Right cardiac atrium (tissue), 5 donors: Measurements from ENCODE around the gene HS6ST3. TPM values are rescaled to one million over a fixed set of nuclear protein-coding genes. Genes with fewer than 3 reads are reported as not detected.

Source experiments
- ATAC-seq, 2 donors: fragments of 200-7000 bp; cut with Tn5 transposase; one replicate each; pipeline versions ENCODE4 v1.8.0 to v1.9.1; 2020; ENCODE audit warnings: moderate library complexity in 2 of 2, mild to moderate bottlenecking in 1 of 2
- DNase-seq, 3 donors: peaks; one replicate each; pipeline ENCODE4 v3.0.0-alpha.2; 2020
- H3K27ac ChIP-seq: one replicate; pipeline ENCODE4 v1.5.1; 2013; ENCODE audit warnings: mild to moderate bottlenecking, low read length, control low read depth, moderate library complexity
- H3K27me3 ChIP-seq: one replicate; pipeline ENCODE4 v1.6.1; 2013; ENCODE audit not compliant: control insufficient read depth, insufficient read depth
- H3K4me1 ChIP-seq: one replicate; pipeline ENCODE4 v1.6.1; 2013; ENCODE audit warnings: low read length; ENCODE audit not compliant: control insufficient read depth, insufficient read depth
- H3K4me3 ChIP-seq: one replicate; pipeline ENCODE4 v1.5.1; 2013; ENCODE audit warnings: low read length, control low read depth
- H3K9me3 ChIP-seq: one replicate; pipeline ENCODE4 v1.6.1; 2013; ENCODE audit warnings: low read length; ENCODE audit not compliant: control insufficient read depth
- WGBS: extraction: QIAGEN DNeasy Blood & Tissue Kit; methylation state at CpG from one replicate; pipeline ENCODE4 v1.1.7; 2013; 5-methylcytosine and 5-hydroxymethylcytosine counted together
- intact Hi-C, 4 donors: fragments of 100-400 bp; cut with DNase I; formaldehyde crosslinking; loops; one replicate each; pipeline versions ENCODE4 v1.11.0 to v1.14.0; 2022 to 2023
- polyA plus RNA-seq: library from polyadenylated mRNA; stranded (reverse); fragments of 200-250 nt; gene quantifications from one replicate; pipeline ENCODE4 v1.2.3, GENCODE V29; 2013
- total RNA-seq, 4 donors: library from RNA; stranded (reverse); fragmentation: NEBNext Ultra II Directional; extraction: Animal tissue kit (Norgen Biotek cat#: 25700); gene quantifications; one replicate each; pipeline ENCODE4 v1.2.1, GENCODE V29; 2021
- donor health status: healthy with polysubstance abuse.
- donor health status: DM: no; HTN: yes; CAD: no.
- donor health status: DM: no; HTN: no; CAD: no.
- donor health status: DM: no; HTN: yes; CAD: no; lungs with severe emphysema.
- donor health status: DM: yes; HTN: yes; CAD: no.

The HS6ST3 gene
- total and polyA plus RNA-seq, 5 donors = 0.64 to 1.3 (median 0.79) TPM

- 85% methylated on average over 3 of the region's 3 CpGs for WGBS
- no peaks in the 10 kb centered on the region for H3K27me3 ChIP-seq
- intact Hi-C loops = no loop called here
Observed at GRCh38 chr13:96687191-96687590, 597.3 kb downstream of the HS6ST3 start.

GRCh38 chr13:96690998-96691397 lies 601.1 kb downstream of the HS6ST3 start:
- Histone ChIP-seq H3K27me3 (no peaks in the 10 kb centered on the region), H3K27ac (no peak overlapping the region), H3K9me3 (no peaks in the 10 kb centered on the region), H3K4me3 (no peak overlapping the region), H3K4me1 (no peaks in the 10 kb centered on the region)
- intact Hi-C loops = no loop called here
- DNase-seq (no peak), ATAC-seq (no peak)

More at GRCh38 chr13:96687191-96687590, 597.3 kb downstream of the HS6ST3 start:
- DNase-seq = no peak
- no peaks in the 10 kb centered on the region for H3K4me1 ChIP-seq
- H3K9me3 ChIP-seq = no peaks in the 10 kb centered on the region
- H3K27ac ChIP-seq = no peak overlapping the region
- no peak overlapping the region for H3K4me3 ChIP-seq
- no peak for ATAC-seq

- WGBS = 76% methylated on average over 6 of the region's 6 CpGs
Observed at GRCh38 chr13:96696389-96696900, 606.5 kb downstream of the HS6ST3 start.

GRCh38 chr13:96700657-96701056 lies 610.8 kb downstream of the HS6ST3 start:
- Histone ChIP-seq H3K4me3 (no peak overlapping the region), H3K4me1 (no peaks in the 10 kb centered on the region), H3K27me3 (no peaks in the 10 kb centered on the region), H3K27ac (no peak overlapping the region), H3K9me3 (no peaks in the 10 kb centered on the region)
- ATAC-seq (peak; percentile 52 to 79), DNase-seq (no peak)
- intact Hi-C loops = no loop called here
- 54% methylated on average over 2 of the region's 2 CpGs for WGBS

More at GRCh38 chr13:96696389-96696900, 606.5 kb downstream of the HS6ST3 start:
- DNase-seq = peak in 1 of 3 donors; percentile 19
- Histone ChIP-seq H3K4me3 (no peak overlapping the region), H3K4me1 (no peaks in the 10 kb centered on the region), H3K9me3 (no peaks in the 10 kb centered on the region), H3K27ac (no peak overlapping the region), H3K27me3 (no peaks in the 10 kb centered on the region)
- intact Hi-C loops = no loop called here
- ATAC-seq = peak in 1 of 2 donors; percentile 45

GRCh38 chr13:96707146-96707545 lies 617.2 kb downstream of the HS6ST3 start:
- Histone ChIP-seq H3K4me3 (no peak overlapping the region), H3K27ac (no peak overlapping the region), H3K9me3 (no peaks in the 10 kb centered on the region), H3K27me3 (no peaks in the 10 kb centered on the region), H3K4me1 (no peaks in the 10 kb centered on the region)
- WGBS = 83% methylated on average over 3 of the region's 3 CpGs
- intact Hi-C loops = no loop called here
- no peak for DNase-seq
- ATAC-seq = no peak

- intact Hi-C loops = no loop called here
- Histone ChIP-seq H3K4me1 (no peaks in the 10 kb centered on the region), H3K27ac (no peak overlapping the region), H3K9me3 (no peaks in the 10 kb centered on the region), H3K27me3 (no peaks in the 10 kb centered on the region), H3K4me3 (no peak overlapping the region)
- 85% methylated on average over 3 of the region's 3 CpGs for WGBS
- DNase-seq (no peak), ATAC-seq (no peak)
Observed at GRCh38 chr13:96710166-96710862, 620.4 kb downstream of the HS6ST3 start.

GRCh38 chr13:96720446-96720845 lies 630.5 kb downstream of the HS6ST3 start:
- DNase-seq (no peak), ATAC-seq (no peak)
- Histone ChIP-seq H3K27ac (no peak overlapping the region), H3K4me3 (no peak overlapping the region), H3K27me3 (no peaks in the 10 kb centered on the region), H3K9me3 (no peaks in the 10 kb centered on the region), H3K4me1 (no peaks in the 10 kb centered on the region)
- 80% methylated on average over 4 of the region's 4 CpGs for WGBS
- intact Hi-C loops = no loop called here

- no peak overlapping the region for H3K4me3 ChIP-seq
- ATAC-seq (no peak), DNase-seq (no peak)
- intact Hi-C loops = no loop called here
- no peak overlapping the region for H3K27ac ChIP-seq
- no peaks in the 10 kb centered on the region for H3K27me3 ChIP-seq
- H3K9me3 ChIP-seq = no peaks in the 10 kb centered on the region
- no peaks in the 10 kb centered on the region for H3K4me1 ChIP-seq
Observed at GRCh38 chr13:96726651-96727050, 636.7 kb downstream of the HS6ST3 start.

GRCh38 chr13:96728463-96728862 lies 638.6 kb downstream of the HS6ST3 start:
- ATAC-seq (no peak), DNase-seq (no peak)
- whole genome bisulfite sequencing = 73% methylated on average over 2 of the region's 2 CpGs

GRCh38 chr13:96730676-96731075 lies 640.8 kb downstream of the HS6ST3 start:
- WGBS = 78% methylated on average over 5 of the region's 5 CpGs

More at GRCh38 chr13:96728463-96728862, 638.6 kb downstream of the HS6ST3 start:
- Histone ChIP-seq H3K27ac (no peak overlapping the region), H3K4me3 (no peak overlapping the region), H3K27me3 (no peaks in the 10 kb centered on the region), H3K4me1 (no peaks in the 10 kb centered on the region), H3K9me3 (no peaks in the 10 kb centered on the region)
- intact Hi-C loops = no loop called here

GRCh38 chr13:96734499-96734898 lies 644.6 kb downstream of the HS6ST3 start:
- Histone ChIP-seq H3K27ac (no peak overlapping the region), H3K27me3 (no peaks in the 10 kb centered on the region), H3K9me3 (no peaks in the 10 kb centered on the region), H3K4me3 (no peak overlapping the region), H3K4me1 (no peaks in the 10 kb centered on the region)
- WGBS = 87% methylated on average over 4 of the region's 4 CpGs
- intact Hi-C loops = no loop called here
- DNase-seq = no peak
- no peak for ATAC-seq

More at GRCh38 chr13:96730676-96731075, 640.8 kb downstream of the HS6ST3 start:
- ATAC-seq (no peak), DNase-seq (no peak)
- no peak overlapping the region for H3K4me3 ChIP-seq
- no peaks in the 10 kb centered on the region for H3K4me1 ChIP-seq
- no peak overlapping the region for H3K27ac ChIP-seq
- intact Hi-C loops = no loop called here
- H3K27me3 ChIP-seq = no peaks in the 10 kb centered on the region
- no peaks in the 10 kb centered on the region for H3K9me3 ChIP-seq
